ENCODE measurements around the gene KRTAP20-1. TPM values are rescaled to one million over a fixed set of nuclear protein-coding genes. Genes with fewer than 3 reads are reported as not detected.

Gene KRTAP20-1
- total RNA-seq, 1 experiment from 2014 or later, result not detected

DNA sequence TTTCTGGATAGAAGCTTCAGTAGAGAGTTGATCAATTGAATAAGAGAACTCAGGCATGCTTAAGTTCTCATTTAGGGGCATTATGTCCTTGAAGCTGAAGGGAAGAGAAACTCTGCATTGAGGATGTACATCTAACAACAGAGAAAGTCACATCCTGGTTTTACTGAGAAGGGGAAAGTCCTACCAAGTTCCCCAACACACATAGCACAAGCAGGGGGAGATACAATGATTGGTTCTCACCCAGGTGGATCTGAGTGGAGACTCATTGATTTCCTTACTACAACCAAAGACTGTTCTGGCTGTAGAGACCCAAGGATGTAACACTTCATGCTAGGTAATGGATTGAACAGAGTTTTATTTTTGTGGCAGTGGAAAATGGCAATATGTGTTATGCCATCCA lies 1.0 kb upstream of the KRTAP20-1 start:
- Histone ChIP-seq H3K27me3 (ENCODE audit: insufficient read depth, low read depth) (no peaks in the 10 kb centered on the region), H3K9me2 (ENCODE audit: insufficient read depth) (no peaks in the 10 kb centered on the region), H3K9me3 (ENCODE audit: insufficient read depth, low read depth) (no peaks in the 10 kb centered on the region), H3K27ac (no peak overlapping the region), H3K4me1 (replicated peaks; ENCODE audit: insufficient read depth) (no peaks in the 10 kb centered on the region), H2AFZ (no peak overlapping the region), H4K20me1 (ENCODE audit: insufficient read depth) (no peaks in the 10 kb centered on the region), H3K4me3 (no peak overlapping the region), H3F3A (ENCODE audit: insufficient read depth, low read depth) (no peaks in the 10 kb centered on the region), H3K36me3 (ENCODE audit: low read depth) (no peaks in the 10 kb centered on the region), H3K4me2 (no peak overlapping the region), H3K79me2 (ENCODE audit: low read depth) (no peaks in the 10 kb centered on the region)
- BruUV-seq (replicated peaks), result no TSS peak
- POLR2A ChIA-PET (ENCODE audit: unreplicated experiment), result no interaction called here
- DNase-seq, result no peak
- TF ChIP-seq CTCF (conservative IDR thresholded peaks at IDR 0.05), result no peak
- no peak for TF ChIP-seq EZH2 (IDR thresholded peaks at IDR 0.05; ENCODE audit: low read depth)
- CTCF ChIA-PET, result no interaction called here
- intact Hi-C loops (cut with micrococcal nuclease; ENCODE audit: unreplicated experiment), result no loop called here

GRCh38 chr21:30620080-30620479 lies 3.9 kb downstream of the KRTAP20-1 start:
- Histone ChIP-seq H3K36me3 (ENCODE audit: low read depth) (no peaks in the 10 kb centered on the region), H3F3A (ENCODE audit: insufficient read depth, low read depth) (no peaks in the 10 kb centered on the region), H3K4me1 (replicated peaks; ENCODE audit: insufficient read depth) (no peaks in the 10 kb centered on the region), H3K9me3 (ENCODE audit: insufficient read depth, low read depth) (no peaks in the 10 kb centered on the region), H3K4me2 (no peak overlapping the region), H2AFZ (0 out of 2 replicates have a peak overlapping the region, but pooled peaks have one; percentile 52), H3K27ac (no peak overlapping the region), H3K4me3 (no peak overlapping the region), H3K9me2 (ENCODE audit: insufficient read depth) (no peaks in the 10 kb centered on the region), H3K27me3 (ENCODE audit: insufficient read depth, low read depth) (no peaks in the 10 kb centered on the region), H3K79me2 (ENCODE audit: low read depth) (no peaks in the 10 kb centered on the region), H4K20me1 (ENCODE audit: insufficient read depth) (no peaks in the 10 kb centered on the region)
- DNase-seq, result no peak
- BruUV-seq (replicated peaks), result no TSS peak
- TF ChIP-seq CTCF (conservative IDR thresholded peaks at IDR 0.05), result no peak
- TF ChIP-seq EZH2 (IDR thresholded peaks at IDR 0.05; ENCODE audit: low read depth), result no peak
- intact Hi-C loops (cut with micrococcal nuclease; ENCODE audit: unreplicated experiment), result no loop called here
- CTCF ChIA-PET, result no interaction called here
- POLR2A ChIA-PET (ENCODE audit: unreplicated experiment), result no interaction called here

DNA sequence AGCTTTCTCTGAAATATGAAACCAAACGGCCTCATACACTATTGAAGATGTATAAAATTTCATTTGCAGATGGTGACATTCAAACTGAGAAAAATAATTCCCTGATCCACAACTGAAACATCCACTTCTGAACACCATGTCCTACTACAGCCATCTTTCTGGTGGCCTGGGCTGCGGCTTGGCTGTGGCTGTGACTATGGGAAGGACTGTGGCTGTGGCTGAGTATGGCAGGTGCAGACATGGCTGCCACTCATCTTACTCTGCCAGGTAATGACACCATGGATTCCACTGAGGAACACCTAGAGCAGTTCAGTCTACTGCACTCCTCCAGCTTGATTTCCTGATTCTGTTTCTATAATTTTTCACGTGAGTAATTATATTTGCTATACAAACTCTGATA lies 4.3 kb downstream of the KRTAP20-1 start, which contains the start of gene KRTAP20-4:
KRTAP20-4 (plus strand) TSS at position 106 of the 400 bp plus-strand sequence.
- ChIA-PET POLR2A (ENCODE audit: unreplicated experiment) (no interaction called here), CTCF (no interaction called here)
- Histone ChIP-seq H3K79me2 (ENCODE audit: low read depth) (no peaks in the 10 kb centered on the region), H3K27ac (no peak within 1 kb of the TSS), H3K9me3 (ENCODE audit: insufficient read depth, low read depth) (no peaks in the 10 kb centered on the region), H3K9me2 (ENCODE audit: insufficient read depth) (no peaks in the 10 kb centered on the region), H3F3A (ENCODE audit: insufficient read depth, low read depth) (no peaks in the 10 kb centered on the region), H2AFZ (0 out of 2 replicates have a peak within 1 kb of the TSS, but pooled peaks have one; percentile 52), H4K20me1 (ENCODE audit: insufficient read depth) (no peaks in the 10 kb centered on the region), H3K4me2 (no peak within 1 kb of the TSS), H3K36me3 (ENCODE audit: low read depth) (no peaks in the 10 kb centered on the region), H3K27me3 (ENCODE audit: insufficient read depth, low read depth) (no peaks in the 10 kb centered on the region), H3K4me3 (no peak within 1 kb of the TSS), H3K4me1 (replicated peaks; ENCODE audit: insufficient read depth) (no peaks in the 10 kb centered on the region)
- TF ChIP-seq EZH2 (IDR thresholded peaks at IDR 0.05; ENCODE audit: low read depth) (no peak), CTCF (conservative IDR thresholded peaks at IDR 0.05) (no peak)
- intact Hi-C loops (cut with micrococcal nuclease; ENCODE audit: unreplicated experiment), result no loop called here
- DNase-seq, result no peak
- no TSS peak for BruUV-seq (replicated peaks)

Measured in PC-9 (cell line).